ENCODE measurements around the gene FOXS1.

The FOXS1 gene

GRCh38 chr20:31860390-31861134, 15.2 kb upstream of the FOXS1 start:
- no peak for DNase-seq

- no peak for DNase-seq
Observed at GRCh38 chr20:31859998-31860380, 14.6 kb upstream of the FOXS1 start.

- no peak for DNase-seq
Observed at GRCh38 chr20:31859266-31859997, 14.0 kb upstream of the FOXS1 start.

- no peak for DNase-seq
Observed at GRCh38 chr20:31858760-31859083, 13.3 kb upstream of the FOXS1 start.

- DNase-seq, result no peak
Observed at GRCh38 chr20:31857861-31858759, 12.7 kb upstream of the FOXS1 start.

- DNase-seq, result no peak
Observed at GRCh38 chr20:31856516-31856915, 11.1 kb upstream of the FOXS1 start.

- DNase-seq, result no peak
Observed at GRCh38 chr20:31853481-31853880, 8.1 kb upstream of the FOXS1 start.

- no peak for DNase-seq
Observed at GRCh38 chr20:31851240-31851955, 6.0 kb upstream of the FOXS1 start.

GRCh38 chr20:31849306-31849930, 4.0 kb upstream of the FOXS1 start:
- no peak for DNase-seq

GRCh38 chr20:31848088-31848999, 2.9 kb upstream of the FOXS1 start:
- DNase-seq, result no peak

GRCh38 chr20:31846793-31847138, 1.4 kb upstream of the FOXS1 start:
- no peak for DNase-seq

GRCh38 chr20:31844737-31845299, 586 bp downstream of the FOXS1 start:
- no peak for DNase-seq

- DNase-seq, result no peak
Observed at GRCh38 chr20:31843881-31844280, 1.5 kb downstream of the FOXS1 start.

GRCh38 chr20:31843288-31843687, 2.1 kb downstream of the FOXS1 start:
- DNase-seq, result no peak

- no peak for DNase-seq
Observed at GRCh38 chr20:31842471-31843157, 2.8 kb downstream of the FOXS1 start.

- no peak for DNase-seq
Observed at GRCh38 chr20:31841928-31842327, 3.5 kb downstream of the FOXS1 start.

GRCh38 chr20:31840906-31841816, 4.2 kb downstream of the FOXS1 start:
- no peak for DNase-seq

GRCh38 chr20:31839782-31840487, 5.5 kb downstream of the FOXS1 start:
- DNase-seq, result no peak

All from DMS 273 treated with DMSO at 0.1 percent for 48 hours (cell line).